NCI-H2107 (cell line): ENCODE data around the gene SHANK1.
"Not testable (repeated sequence)": the region's sequence is repeated elsewhere in the genome, so short reads cannot be mapped to it uniquely, and the experiment has no call there.

ENCODE experiments used
- DNase-seq: peaks from one replicate; lab custom pipeline; 2025; lab: John Stamatoyannopoulos, UW

Gene SHANK1

GRCh38 chr19:50633973-50634372 is 85.6 kb downstream of the SHANK1 start:
- no peak for DNase-seq

- DNase-seq, result no peak
Measured at GRCh38 chr19:50633359-50633758, 86.2 kb downstream of the SHANK1 start.

- DNase-seq, result no peak
Measured at GRCh38 chr19:50632151-50632835, 87.3 kb downstream of the SHANK1 start.

GRCh38 chr19:50629801-50630200 is 89.8 kb downstream of the SHANK1 start:
- no peak for DNase-seq

- no peak for DNase-seq
Measured at GRCh38 chr19:50629194-50629593, 90.4 kb downstream of the SHANK1 start.

- no peak for DNase-seq
Measured at GRCh38 chr19:50628551-50628950, 91.1 kb downstream of the SHANK1 start.

GRCh38 chr19:50628146-50628545 is 91.5 kb downstream of the SHANK1 start:
- DNase-seq, result no peak

GRCh38 chr19:50626795-50627194 is 92.8 kb downstream of the SHANK1 start:
- DNase-seq, result no peak

- no peak for DNase-seq
Measured at GRCh38 chr19:50626011-50626410, 93.6 kb downstream of the SHANK1 start.

DNA sequence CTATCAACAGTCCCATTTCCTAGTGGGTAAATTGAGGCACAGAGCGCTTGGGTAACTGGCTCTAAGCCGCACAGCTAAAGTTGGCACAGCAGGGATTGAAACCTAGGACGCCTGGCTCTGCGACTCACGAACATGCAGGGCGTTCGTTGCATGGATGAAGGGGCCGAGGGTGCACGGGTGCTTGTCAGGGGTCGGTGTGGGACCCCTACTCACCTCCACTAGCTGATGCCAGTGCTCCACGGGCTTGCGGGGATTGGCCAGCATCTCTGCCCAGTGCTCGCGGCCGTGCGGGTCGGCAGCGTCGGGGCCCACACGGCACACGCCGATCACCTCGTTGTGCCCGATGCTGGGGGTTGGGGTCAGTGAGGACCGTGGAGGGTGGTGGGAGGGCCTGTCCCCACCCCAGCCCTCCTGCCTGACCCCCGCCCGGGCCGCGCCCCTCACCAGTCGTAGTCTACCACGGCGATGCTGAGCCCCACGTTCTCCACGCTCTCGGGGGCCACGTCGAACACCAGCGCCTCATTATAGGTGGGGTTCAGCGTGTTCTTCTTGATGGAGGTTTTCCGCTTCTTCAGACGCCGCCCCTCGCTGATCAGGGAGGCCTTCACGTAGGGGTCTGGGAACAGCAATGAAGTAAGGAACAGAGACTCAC is 94.5 kb downstream of the SHANK1 start:
- no peak for DNase-seq

GRCh38 chr19:50620394-50620906 is 99.2 kb downstream of the SHANK1 start:
- not testable (repeated sequence) for DNase-seq

- DNase-seq, result not testable (repeated sequence)
Measured at GRCh38 chr19:50619184-50619583, 100.4 kb downstream of the SHANK1 start.

GRCh38 chr19:50618379-50618778 is 101.2 kb downstream of the SHANK1 start:
- not testable (repeated sequence) for DNase-seq

DNA sequence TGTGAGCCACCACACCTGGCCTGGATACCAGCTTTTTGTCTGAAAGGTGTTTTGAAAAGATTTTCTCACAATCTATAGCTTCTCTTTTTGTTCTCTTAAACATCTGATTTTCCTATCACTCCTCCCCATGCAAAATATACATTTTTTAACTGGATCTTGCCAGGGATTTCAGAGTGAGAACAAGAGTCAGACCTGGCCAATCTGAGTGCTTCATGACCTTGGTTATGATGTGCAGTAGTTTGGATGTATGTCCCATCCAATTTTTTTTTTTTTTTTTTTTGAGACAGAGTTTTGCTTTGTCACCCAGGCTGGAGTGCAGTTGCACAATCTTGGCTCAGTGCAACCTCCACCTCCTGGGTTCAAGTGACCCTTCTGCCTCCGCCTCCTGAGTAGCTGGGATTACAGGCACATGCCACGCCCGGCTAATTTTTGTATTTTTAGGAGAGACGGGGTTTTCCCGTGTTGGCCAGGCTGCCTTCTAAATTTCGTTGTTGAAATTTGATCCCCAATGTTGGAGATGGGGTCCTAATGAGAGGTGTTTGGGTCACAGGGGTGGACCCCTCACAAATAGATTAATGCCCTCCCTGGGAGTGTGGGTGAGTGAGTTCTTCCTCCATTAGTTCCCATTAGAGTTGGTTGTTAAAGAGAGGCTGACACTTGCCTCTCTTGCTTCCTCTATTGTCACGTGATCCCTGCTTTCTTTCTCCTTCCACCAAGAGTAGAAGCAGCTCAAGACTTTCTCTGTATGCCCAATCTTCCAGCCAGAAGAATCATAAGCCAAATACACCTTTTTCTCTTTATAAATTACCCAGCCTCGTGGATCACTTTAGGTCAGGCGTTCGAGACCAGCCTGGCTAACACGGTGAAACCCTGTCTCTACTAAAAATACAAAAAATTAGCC is 106.8 kb downstream of the SHANK1 start:
- DNase-seq, result not testable (repeated sequence)
